Measurements from ENCODE around the gene NCK1. TPM values are rescaled to one million over a fixed set of nuclear protein-coding genes. Genes with fewer than 3 reads are reported as not detected.
A peak's percentile ranks its signal among the peaks of the same experiment; 100 is the strongest.

Gene NCK1
- total and polyA plus RNA-seq, 2 of the 13 experiments (the other 11 are each of a cell fraction or from before 2014, with no cell fraction given) = 14.7 to 30.4 TPM

DNA sequence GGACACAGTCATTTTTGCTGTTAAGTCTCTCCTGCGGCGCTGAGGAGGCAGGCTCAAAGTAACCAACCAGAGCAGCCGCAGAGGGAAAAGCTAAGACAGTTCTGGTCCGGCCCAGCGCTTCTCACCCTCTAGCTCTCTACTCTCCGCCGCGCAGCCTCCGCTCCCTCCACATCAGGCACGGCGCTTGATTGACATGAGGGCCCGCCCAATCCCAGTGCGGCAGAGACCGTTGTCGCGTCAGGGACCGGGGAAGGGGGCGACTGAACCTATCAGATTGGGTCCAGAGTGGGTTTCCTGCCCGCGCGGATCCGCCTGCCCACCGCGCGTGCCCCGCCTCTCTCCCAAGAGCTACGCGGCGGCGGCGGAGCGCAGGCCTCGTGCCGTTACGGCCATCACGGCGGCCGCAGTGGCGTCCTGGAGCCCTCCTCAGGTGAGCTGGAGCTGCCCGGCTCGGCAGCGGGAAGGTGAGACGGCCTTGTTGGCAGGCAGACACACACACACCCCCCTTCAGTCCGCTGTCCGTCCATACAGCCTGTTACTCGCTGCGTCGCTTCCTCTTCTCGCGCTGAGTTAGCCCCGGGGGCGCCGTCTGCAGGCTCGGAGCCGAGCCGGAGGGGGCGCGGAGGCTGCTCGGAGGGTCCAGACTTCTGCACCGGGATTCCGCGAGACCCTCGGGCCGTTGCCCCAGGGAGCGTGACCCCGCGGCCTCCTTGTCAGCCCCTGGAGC is at the start of gene NCK1 (continued):
- TF ChIP-seq, protein P1, sequence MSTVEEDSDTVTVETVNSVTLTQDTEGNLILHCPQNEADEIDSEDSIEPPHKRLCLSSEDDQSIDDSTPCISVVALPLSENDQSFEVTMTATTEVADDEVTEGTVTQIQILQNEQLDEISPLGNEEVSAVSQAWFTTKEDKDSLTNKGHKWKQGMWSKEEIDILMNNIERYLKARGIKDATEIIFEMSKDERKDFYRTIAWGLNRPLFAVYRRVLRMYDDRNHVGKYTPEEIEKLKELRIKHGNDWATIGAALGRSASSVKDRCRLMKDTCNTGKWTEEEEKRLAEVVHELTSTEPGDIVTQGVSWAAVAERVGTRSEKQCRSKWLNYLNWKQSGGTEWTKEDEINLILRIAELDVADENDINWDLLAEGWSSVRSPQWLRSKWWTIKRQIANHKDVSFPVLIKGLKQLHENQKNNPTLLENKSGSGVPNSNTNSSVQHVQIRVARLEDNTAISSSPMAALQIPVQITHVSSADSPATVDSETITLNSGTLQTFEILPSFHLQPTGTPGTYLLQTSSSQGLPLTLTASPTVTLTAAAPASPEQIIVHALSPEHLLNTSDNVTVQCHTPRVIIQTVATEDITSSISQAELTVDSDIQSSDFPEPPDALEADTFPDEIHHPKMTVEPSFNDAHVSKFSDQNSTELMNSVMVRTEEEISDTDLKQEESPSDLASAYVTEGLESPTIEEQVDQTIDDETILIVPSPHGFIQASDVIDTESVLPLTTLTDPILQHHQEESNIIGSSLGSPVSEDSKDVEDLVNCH (CRISPR knock-in tag; IDR thresholded peaks at IDR 0.05) = no peak
- TF ChIP-seq HIC2 (CRISPR knock-in tag; IDR thresholded peaks at IDR 0.05; ENCODE audit: low read depth) (no peak), ZNF709 (CRISPR knock-in tag; IDR thresholded peaks at IDR 0.05) (peak; percentile 65; the same call in 1 of the 2 replicates), ZBTB38 (CRISPR knock-in tag; IDR thresholded peaks at IDR 0.05) (peak; percentile 91), SCMH1 (CRISPR knock-in tag; IDR thresholded peaks at IDR 0.05; ENCODE audit: borderline replicate concordance) (no peak), ZNF607 (CRISPR knock-in tag; IDR thresholded peaks at IDR 0.05; ENCODE audit: borderline replicate concordance) (peak; percentile 43; the same call in 1 of the 2 replicates), SYNCRIP (IDR thresholded peaks at IDR 0.05; ENCODE audit: insufficient read depth, low read depth, low read length) (no peak), RFXAP (CRISPR knock-in tag; IDR thresholded peaks at IDR 0.05; ENCODE audit: borderline replicate concordance) (0 out of 2 replicates have a peak, but pooled peaks have one; percentile 71), FOXA1 (IDR thresholded peaks at IDR 0.05) (no peak), FOXA1 (CRISPR knock-in tag; IDR thresholded peaks at IDR 0.05) (0 out of 2 replicates have a peak, but pooled peaks have one; percentile 9), ZNF737 (CRISPR knock-in tag; IDR thresholded peaks at IDR 0.05; ENCODE audit: borderline replicate concordance) (no peak; the same call in 1 of the 2 replicates), ZNF550 (CRISPR knock-in tag; IDR thresholded peaks at IDR 0.05; ENCODE audit: borderline replicate concordance) (no peak), HNF1B (CRISPR knock-in tag; IDR thresholded peaks at IDR 0.05) (peak; percentile 72), ZNF670 (CRISPR knock-in tag; IDR thresholded peaks at IDR 0.05; ENCODE audit: borderline replicate concordance) (peak; percentile 97), MZF1 (CRISPR knock-in tag; IDR thresholded peaks at IDR 0.05; ENCODE audit: borderline replicate concordance) (no peak), HOXA5 (CRISPR knock-in tag; IDR thresholded peaks at IDR 0.05) (peak; percentile 6; the same call in 1 of the 2 replicates), IRX3 (CRISPR knock-in tag; IDR thresholded peaks at IDR 0.05; ENCODE audit: borderline replicate concordance, low read depth) (peak; percentile 84; the same call in 1 of the 2 replicates), ZBTB3 (CRISPR knock-in tag; IDR thresholded peaks at IDR 0.05; ENCODE audit: borderline replicate concordance, low read depth) (no peak), ISX (CRISPR knock-in tag; conservative IDR thresholded peaks at IDR 0.05) (peak; percentile 77; the same call in 1 of the 2 replicates), SRSF4 (IDR thresholded peaks at IDR 0.05; ENCODE audit: low read depth, low read length, poor library complexity, severe bottlenecking) (no peak), REPIN1 (CRISPR knock-in tag; IDR thresholded peaks at IDR 0.05; ENCODE audit: borderline replicate concordance, low read depth) (peak; percentile 85), TOPORS (CRISPR knock-in tag; IDR thresholded peaks at IDR 0.05) (peak; percentile 90; the same call in 1 of the 2 replicates)
- TF ChIP-seq, protein P2, sequence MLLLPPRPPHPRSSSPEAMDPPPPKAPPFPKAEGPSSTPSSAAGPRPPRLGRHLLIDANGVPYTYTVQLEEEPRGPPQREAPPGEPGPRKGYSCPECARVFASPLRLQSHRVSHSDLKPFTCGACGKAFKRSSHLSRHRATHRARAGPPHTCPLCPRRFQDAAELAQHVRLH (CRISPR knock-in tag; IDR thresholded peaks at IDR 0.05; ENCODE audit: borderline replicate concordance, low read depth) = peak; percentile 86
